Brain pericyte (primary cell): ENCODE data around the gene NPPB.
"Not testable (repeated sequence)": the region's sequence is repeated elsewhere in the genome, so short reads cannot be mapped to it uniquely, and the experiment has no call there.

Source experiments
- DNase-seq: peaks from one replicate; pipeline ENCODE4 v3.0.0-alpha.2; 2012; ENCODE audit warnings: low read depth, low spot score

The NPPB gene

DNA sequence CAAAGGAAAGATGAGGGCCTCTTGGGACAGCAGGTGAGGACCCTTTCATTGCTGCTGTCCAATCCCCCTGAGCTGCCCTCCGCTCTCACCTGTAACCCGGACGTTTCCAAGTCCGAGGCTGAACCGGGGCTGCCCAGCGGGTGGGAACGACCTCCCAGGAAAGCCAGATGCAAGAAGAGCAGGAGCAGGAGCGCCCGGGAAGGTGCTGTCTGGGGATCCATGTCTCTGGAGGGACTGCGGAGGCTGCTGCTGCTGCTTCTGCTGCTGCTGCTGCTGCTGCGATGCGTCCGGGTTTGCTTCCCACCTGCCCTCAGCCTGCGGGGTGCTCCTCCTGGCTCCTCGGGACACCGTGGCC is at the start of gene NPPB:
Gene NPPB (minus strand): TSS at position 333 of the 355 bp plus-strand sequence. CDS start 112 bp downstream, at position 221.
- no peak for DNase-seq

DNA sequence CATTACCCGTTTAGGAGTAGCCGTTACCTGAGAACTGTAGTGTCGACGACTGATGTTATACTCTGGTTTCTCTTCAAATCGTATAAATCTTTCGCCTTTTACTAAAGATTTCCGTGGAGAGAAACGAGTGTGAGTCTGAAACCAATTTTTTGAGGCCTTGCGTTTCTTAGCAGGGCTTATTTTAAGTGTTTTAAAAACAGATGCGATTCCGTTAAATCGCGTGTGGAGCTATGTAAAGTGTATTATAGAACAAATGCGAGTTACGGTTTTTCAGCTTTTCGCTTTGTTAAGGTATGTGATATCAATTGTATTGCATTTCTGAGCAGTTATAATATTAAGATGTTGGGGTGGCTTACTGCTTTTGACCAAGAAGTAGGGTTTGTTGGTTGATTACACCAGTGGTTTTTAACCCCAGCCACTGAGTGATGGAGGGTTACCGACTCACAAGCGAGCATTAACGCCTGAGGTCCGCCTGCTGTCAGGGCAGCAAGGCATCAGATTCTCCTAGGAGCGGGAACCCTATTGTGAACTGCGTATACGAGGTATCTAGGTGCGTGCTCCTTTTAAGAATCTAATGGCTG is 49.4 kb upstream of the NPPB start:
- peak; percentile 88 for DNase-seq

DNA sequence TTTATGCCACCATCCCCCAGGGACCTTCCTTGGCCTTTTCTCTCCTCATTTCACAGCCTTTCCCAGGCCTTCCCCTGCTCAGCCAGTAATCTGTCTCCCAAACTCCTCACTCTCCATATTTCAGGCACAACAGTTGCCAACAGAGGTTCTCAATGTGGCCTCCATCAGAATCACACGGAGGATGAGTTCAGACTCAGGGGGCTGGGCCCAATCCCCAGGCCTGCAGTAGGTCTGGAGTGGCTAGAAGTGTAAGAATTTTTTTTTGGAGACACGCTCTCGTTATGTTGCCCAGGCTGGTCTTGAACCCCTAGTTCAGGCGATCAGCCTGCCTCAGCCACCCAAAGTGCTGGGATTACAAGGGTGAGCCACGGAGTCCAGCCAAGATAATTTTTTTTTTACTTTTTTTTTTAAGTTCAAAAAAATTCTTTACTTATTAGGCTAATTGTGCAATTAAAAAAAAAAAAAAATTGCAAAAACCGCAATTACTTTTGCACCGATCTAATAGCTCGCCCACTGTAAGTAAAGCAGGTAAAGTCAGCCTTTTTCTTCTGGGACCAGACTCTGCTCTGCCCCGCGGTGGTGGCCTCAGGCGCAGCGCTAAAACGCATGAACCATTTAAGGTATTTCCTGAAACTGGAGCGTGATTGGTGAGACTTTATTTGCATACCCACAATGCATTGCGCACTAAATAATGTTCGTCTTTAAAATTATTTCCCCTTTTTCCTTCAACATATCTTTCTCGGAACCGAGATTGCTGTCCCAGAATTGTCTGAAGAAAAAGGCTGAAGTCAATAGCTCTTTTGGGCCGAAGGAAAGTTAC is 48.7 kb upstream of the NPPB start:
- DNase-seq = peak; percentile 82

DNA sequence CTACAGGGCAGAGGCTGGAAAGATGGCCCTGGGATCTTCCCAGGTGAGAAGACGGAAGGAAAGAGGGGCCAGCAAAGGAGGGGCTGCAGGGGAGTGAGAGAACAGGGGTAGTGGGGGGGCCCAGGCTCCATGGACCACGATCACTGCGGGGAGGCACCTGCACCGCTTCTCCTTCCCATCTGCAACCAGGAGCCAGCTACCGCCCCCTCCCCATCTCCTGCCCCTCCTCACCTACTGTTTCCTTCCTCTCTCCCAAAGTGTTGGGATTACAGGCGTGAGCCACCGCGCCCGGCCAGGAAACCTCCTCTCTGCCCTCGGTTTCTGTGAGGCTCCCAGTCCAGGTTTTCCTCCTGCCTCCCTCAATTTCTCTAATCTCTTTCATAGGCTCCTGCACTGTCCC is 48.1 kb upstream of the NPPB start:
- no peak for DNase-seq

DNA sequence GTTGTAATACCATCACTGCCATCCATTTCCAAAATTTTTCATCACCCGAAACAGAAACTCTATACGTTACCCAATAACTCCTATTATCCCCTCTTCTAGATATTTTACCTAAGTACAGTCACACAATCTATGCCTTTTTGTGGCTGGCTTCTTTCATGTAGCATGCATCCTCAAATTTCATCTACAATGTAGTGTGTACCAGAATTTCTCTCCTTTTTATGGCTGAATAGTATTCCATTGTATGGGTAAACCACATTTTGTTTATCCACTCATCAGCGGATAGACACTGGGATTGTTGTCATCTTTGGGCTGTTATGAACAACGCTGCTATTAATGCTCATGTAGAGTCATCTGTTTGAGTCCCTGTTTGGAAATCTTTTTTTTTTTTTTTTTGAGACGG is 46.2 kb upstream of the NPPB start:
- DNase-seq = no peak

DNA sequence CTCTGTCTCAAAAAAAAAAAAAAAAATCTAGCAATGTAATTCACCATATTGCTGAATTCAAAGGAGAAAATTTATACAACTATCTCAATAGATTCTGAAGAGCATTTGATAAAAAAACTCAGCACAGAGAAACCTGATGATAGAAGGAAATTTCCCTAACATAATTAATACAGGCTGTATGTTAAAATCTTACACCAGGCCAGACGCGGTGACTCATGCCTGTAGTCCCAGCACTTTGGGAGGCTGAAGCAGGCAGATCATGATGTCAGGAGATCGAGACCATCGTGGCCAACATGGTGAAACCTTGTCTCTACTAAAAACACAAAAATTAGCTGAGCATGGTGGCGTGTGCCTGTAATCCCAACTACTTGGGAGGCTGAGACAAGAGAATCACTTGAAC is 45.4 kb upstream of the NPPB start:
- DNase-seq = not testable (repeated sequence)

DNA sequence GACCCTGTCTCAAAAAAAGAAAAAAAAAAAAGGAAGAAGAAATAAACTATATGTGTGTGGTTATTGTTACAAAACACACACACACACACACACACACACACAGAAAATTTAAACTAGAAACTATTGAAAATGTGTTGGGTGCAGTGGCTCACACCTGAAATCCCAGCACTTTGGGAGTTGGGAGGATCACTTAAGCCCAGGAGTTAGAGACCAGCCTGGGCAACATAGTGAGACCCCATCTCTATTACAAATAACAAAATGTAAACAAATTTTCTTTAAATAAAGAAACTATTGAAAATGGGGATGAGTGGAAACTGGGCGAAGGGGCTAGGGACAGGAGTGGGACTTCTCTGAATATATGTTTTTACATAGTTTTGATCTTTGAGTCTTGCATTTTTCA is 44.5 kb upstream of the NPPB start:
- DNase-seq = no peak

DNA sequence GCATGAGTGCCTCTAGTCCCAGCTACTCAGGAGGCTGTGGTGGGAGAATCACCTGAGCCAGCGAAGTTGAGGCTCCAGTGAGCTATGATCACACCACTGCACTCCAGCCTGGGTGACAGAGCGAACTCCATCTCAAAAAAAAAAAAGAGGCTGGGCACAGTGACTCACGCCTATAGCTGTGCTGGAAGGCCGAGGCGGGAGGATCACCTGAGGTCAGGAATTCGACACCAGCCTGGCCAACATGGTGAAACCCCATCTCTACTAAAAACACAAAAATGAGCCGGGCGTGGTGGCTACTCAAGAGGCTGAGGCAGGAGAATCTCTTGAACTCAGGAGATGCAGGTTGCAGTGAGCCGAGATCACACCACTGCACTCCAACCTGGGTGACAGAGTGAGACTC is 42.7 kb upstream of the NPPB start:
- not testable (repeated sequence) for DNase-seq

DNA sequence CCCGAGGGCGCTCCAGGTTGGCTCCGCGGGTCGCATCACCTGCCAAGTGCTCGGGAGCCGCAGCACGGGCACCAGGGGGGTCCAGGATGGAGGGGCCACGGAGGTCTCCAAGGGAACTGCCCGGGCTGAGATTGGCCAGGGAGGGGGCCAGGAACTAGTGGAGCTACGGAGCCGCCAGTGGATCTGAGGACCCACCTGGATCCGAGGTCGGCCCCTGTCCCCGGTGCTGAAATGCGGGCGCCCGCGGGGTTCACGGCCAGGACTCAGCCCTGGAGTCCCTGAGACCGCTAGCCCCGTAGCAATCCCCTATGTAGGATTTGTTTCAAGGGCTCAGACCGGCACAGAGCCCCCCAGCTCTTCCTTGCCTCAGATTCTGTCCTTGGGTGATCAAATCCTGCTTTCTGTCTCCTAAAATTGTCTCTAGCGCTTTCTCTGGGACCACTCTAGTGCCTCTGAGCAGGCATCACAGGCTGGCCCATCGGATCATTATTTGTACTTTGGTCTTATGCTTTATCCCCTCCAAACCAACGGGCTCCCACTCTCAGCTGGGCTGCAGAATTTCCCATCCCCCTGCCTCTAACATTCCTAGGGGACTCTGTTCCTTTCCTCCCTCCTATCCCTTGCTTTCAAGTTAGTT is 40.2 kb upstream of the NPPB start:
- DNase-seq = no peak

DNA sequence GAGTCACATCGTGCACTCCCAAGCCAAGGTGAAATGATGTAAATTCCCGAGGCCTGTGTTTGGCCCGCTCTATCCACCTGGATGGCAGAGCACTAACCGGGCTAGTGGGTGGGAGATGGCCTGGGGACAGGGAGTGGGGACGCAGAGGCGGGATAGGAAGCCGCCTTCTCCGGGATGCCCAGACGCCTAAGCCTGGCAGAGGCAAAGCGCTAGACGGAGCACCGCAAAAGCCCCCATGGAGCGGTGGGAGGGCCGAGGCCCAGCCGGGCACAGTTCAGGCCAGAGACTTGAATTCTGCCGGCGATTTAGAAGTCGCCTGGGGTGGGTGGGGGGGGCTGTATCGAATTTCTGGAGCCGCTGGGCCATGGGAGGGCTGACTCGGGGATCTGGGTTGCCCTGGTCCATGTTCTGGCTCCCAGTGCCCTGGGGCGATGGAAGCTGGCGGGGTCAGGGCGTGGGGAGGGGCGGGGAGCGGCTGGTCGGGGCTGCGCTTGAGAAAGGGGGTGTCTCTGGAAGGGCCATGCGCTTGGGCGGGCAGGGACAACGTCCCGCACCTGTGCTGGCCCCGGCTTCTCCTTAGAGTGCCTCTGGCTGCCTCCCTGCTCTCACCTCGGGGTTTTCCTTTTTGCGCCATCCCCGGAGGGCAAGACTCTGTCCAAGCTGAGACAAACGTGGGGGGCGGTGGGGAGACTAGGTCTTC is 39.5 kb upstream of the NPPB start:
- DNase-seq = no peak

DNA sequence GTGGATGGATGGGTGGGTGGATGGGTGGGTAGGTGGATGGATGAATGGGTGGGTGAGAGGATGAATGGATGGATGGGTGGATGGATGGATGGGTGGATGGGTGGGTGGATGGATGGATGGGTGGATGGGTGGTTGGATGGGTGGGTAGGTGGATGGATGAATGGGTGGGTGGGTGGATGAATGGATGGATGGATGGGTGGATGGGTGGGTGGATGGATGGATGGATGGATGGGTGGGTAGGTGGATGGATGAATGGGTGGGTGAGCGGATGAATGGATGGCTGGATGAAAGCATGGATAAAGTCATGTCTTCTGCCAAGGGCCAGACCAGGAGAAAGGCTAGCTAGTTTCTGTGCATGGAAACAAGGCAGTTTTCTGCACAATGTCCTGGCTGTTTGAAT is 35.8 kb upstream of the NPPB start:
- DNase-seq = not testable (repeated sequence)

DNA sequence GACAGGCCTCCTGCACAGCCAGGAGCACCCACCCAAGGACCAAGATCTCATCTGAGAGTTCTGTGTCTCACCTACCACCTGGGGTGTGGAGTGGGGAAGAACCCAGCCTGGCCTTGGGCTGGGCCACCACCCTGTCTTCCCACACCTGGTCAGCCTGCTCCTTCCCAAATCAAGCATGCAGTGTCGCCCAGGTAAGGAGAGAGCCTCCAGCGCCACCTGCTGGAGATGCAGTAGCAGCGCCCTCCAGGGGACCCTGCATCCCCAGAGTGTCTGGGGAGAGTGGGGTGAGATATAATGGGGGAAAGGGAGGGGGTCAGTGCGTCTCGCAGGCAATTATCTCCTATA is 35.1 kb upstream of the NPPB start:
- DNase-seq = no peak

DNA sequence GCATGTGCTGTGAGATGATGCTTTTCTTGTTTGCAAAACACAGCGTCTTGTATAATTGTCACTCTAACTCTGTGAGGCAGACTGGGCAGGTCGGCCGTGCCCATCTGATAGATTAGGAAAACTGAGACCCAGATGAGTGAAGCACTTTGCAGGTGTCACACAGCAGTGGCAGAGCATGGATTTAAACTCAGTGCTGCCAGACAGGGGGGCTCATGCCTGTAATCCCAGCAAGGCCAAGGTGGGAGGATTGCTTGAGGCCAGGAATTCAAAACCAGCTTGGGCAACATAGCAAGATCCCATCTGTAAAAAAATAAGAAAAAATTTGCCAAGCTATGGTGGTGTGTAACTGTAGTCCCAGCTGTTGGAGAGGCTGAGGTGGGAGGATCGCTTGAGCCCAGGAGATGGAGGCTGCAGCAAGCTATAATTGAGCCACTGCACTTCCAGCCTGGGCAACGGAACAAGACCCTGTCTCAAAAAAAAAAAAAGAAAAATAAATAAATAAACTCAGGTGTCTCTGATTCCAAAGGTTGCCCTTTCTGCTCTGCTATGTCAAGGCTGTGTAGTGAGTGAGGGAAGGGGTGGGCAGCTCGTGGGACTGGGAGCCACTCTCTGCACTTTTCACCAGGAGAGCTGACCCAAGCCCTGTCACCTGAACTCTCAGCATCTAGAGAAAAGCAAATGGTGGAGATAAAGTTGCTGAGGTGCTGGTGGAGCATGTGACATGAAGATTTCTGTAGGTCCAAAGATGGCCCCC is 32.9 kb upstream of the NPPB start:
- DNase-seq = no peak

DNA sequence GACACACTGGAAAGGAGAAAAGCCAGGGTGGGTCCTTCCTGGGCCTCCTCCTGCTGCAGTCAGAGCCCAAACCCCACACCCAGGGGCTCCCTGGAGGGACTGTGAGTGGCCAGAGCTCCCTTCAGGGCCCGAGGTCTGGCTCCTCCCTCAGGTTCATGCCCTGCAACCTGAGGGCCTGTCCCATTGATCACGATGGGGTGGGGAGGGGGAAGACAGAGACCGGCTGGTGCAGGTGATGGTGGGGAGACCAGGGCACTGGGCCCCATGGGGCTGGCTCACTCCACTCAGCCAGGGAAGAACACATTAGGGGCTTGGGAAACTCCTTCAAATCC is 30.1 kb upstream of the NPPB start:
- DNase-seq = no peak

DNA sequence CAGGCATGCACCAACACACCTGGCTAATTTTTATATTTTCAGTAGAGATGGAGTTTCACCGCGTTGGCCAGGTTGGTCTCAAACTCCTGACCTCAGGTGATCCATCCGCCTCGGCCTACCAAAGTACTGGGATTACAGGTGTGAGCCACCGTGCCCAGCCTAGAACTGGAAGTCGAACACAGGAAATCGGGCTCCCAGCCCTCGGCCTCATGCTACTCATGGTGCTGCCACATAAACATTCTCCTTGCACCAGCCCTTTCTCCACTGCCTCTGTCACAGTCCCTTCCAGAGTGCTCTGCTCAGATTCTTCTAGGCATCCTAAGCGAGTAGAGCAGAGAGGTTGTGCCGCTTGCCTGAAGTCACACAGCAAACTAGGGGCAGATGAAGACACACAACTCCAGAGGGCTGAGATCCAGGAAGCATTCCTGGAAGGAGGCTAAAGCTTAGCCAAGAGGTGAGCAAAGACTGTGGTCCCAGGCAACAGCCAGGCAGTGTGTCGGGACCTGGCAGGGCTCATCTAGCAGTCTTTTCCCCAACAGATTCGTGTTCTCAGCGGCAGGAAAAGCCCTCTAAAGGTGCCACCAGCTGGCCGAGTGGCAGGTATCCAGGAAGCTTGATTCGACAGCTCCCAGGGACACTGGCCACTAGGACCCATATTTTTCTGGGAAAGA is 29.6 kb upstream of the NPPB start:
- no peak for DNase-seq

DNA sequence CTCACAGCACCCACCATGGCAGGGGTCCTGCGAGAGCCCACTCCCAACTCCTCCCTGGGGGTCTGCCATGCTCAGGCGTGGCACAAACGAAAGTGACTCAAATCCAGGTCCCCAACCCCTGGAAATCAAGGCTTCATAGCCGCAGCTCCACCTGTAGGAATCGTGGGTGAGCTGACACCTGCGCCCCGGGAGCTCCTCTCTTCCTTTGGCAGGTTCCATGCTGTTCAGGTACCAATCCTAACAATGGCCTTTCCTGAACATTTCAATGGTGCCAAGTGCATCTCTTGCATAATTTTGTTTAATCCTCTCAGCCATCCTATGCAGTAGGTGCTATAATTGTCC is 28.9 kb upstream of the NPPB start:
- DNase-seq = no peak

DNA sequence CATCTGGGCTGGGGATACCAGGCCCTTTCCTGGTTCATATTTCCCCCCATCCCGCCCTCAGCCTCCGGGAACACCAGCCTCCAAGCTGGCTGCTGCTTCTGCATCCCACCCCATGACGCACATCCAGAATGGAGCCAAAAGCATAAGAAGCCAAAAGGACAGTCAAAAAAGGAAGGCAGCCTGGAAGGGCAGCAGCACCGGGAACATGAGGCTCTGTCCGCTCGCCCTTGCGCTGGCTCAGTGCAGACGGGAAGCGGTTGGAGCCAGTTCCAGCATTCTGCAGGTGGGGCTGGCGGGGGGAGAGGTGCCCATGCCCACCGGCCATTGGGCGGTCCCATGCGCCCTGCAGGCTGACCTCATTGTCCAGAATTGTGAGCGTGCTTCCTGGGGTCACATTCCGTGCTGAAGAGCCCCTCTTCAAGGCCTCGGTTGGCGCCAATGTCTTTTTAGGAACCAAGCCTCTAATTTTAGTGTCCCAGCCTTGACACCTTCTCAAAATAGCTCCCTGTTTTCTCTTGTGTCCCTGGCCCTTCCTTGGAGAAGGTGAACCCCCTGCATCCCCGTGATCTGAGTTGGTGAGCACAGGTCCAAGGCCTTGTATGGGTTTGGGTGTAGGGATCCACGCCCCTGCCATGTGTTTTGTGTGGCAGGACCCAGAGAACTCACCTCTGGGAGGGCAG is 28.4 kb upstream of the NPPB start:
- DNase-seq = no peak

DNA sequence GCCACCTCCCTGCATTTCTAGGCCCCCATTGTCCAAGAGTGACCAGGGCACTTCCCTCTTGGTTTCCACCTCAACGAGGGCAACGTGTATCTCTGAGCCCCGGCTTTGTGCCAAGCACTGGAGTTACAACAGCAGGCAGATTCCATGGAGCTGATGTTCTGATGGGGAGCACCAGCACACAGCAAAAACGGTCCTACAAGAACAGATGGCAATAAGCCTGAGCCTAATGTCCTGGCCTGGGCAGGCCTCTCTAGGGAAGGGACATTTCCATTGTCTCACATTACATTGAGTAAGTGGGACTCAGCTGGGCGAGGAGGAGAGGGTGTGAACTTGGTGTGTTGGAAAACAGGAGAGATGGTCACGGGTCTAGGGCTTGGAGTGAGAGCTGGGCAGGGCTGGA is 27.2 kb upstream of the NPPB start:
- no peak for DNase-seq

DNA sequence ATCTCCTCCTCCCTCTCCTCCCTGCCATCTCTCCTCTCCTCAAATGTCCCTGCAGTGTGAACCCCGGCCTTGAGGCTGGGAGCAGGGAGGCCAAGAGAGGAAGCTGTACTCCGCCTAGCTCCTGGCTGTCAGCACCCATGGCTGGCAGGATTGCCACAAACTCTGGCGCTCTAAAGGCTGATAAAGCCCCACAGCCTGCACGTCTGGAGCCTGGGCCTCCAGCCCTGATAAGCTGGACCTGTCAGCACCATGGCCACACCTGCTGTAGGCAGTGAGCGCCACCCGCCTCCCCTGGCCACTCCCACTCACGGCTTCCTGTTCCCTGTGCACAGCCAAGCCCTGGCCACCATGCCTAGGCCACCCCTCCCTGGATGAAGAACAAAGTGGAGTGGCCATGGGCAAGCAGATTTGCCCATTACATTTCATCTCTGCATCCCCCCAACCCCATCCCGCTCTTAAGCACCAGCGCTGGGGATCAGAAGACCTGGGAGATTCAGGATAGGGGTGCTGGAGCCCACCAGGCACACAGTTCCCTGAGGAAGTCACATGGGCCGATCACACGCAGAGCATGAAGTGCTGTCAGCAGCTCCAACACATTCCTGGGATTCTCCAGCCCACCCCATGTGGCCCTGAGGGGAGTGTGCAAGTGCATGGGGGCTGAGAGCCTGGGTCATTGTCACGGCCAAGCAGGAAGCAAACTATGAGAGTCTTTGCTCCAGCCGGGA is 24.2 kb upstream of the NPPB start:
- DNase-seq = no peak

DNA sequence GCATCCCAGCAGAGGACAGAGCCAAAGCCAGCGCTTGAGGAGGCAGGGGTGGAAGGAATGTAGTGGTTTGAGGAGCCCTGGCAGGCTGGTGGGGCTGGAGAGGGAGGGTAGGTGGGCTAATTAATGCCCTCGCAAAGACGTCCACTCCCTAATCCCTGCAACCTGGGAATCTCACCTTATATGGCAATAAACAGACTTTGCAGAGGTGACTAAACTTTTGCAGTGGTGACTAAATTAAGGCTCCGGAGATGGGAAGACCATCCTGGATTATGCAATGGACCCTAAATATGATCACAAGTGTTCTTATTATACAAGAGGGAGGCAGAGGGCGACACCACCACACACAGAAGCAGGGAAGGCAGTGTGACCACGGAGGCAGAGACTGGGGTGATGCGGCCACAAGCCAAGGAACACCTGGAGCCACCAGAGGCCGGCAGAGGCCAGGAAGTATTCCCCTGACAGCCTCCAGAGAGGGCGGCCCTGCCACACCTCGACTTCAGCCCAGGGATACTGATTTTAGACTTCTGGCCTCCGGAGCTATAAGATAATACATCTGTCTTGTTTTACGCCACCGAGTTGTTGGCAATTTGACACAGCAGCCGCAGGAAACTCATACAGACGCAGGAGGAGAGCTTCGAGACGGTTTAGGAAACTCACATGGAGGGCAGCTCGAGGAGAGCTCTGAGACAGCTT is 23.1 kb upstream of the NPPB start:
- no peak for DNase-seq
